ENCODE measurements around the gene EME1.

GRCh38 chr17:50325906-50326305 lies 47.1 kb upstream of the EME1 start:
- no peak for TF ChIP-seq POLR2A (IDR thresholded peaks at IDR 0.05)
- TF ChIP-seq CTCF (IDR thresholded peaks at IDR 0.05): no peak
- no peak for TF ChIP-seq POLR2AphosphoS5 (IDR thresholded peaks at IDR 0.05)

All from prostate gland (tissue), 2 donors.